SH-SY5Y (cell line): Measurements from ENCODE around the gene OAS2.

ENCODE experiments used
- GATA2 ChIP-seq: IDR thresholded peaks from 2 replicates; pipeline ENCODE4 v1.6.1; 2011; ENCODE audit warnings: mild to moderate bottlenecking, low read depth, low read length
- GATA3 ChIP-seq: IDR thresholded peaks from 2 replicates; pipeline ENCODE4 v1.6.1; 2011; ENCODE audit warnings: low read depth, mild to moderate bottlenecking, low read length, moderate library complexity

GRCh38 chr12:112941528-112942335 lies 36.6 kb upstream of the OAS2 start:
- TF ChIP-seq GATA2: no peak
- TF ChIP-seq GATA3: no peak
